ENCODE results near the gene LRRC27. TPM values are rescaled to one million over a fixed set of nuclear protein-coding genes. Genes with fewer than 3 reads are reported as not detected.
"Not testable (repeated sequence)": the region's sequence is repeated elsewhere in the genome, so short reads cannot be mapped to it uniquely, and the experiment has no call there.

The LRRC27 gene
- total RNA-seq, 1 donor from 2014 or later = 13.8 TPM

GRCh38 chr10:132313305-132313704 is 18.7 kb upstream of the LRRC27 start:
- Mint-ChIP-seq H3K4me3 (ENCODE audit: unreplicated experiment) (no peak overlapping the region), H3K27ac (ENCODE audit: unreplicated experiment) (no peak overlapping the region), H3K4me1 (ENCODE audit: low read depth, unreplicated experiment) (peaks cover 15% of the 10 kb centered on the region), H3K27me3 (ENCODE audit: unreplicated experiment) (peaks cover 10% of the 10 kb centered on the region), H3K9me3 (ENCODE audit: unreplicated experiment) (peaks cover 10% of the 10 kb centered on the region), H3K36me3 (ENCODE audit: unreplicated experiment) (peaks cover 22% of the 10 kb centered on the region)
- no peak for DNase-seq
- no peak for TF ChIP-seq CTCF (IDR thresholded peaks at IDR 0.05; ENCODE audit: partially characterized antibody, unreplicated experiment)

GRCh38 chr10:132313865-132314264 is 18.1 kb upstream of the LRRC27 start:
- Mint-ChIP-seq H3K9me3 (ENCODE audit: unreplicated experiment) (peaks cover 10% of the 10 kb centered on the region), H3K36me3 (ENCODE audit: unreplicated experiment) (peaks cover 22% of the 10 kb centered on the region), H3K4me1 (ENCODE audit: low read depth, unreplicated experiment) (peaks cover 15% of the 10 kb centered on the region), H3K27me3 (ENCODE audit: unreplicated experiment) (peaks cover 10% of the 10 kb centered on the region), H3K4me3 (ENCODE audit: unreplicated experiment) (no peak overlapping the region), H3K27ac (ENCODE audit: unreplicated experiment) (no peak overlapping the region)
- DNase-seq = no peak
- TF ChIP-seq CTCF (IDR thresholded peaks at IDR 0.05; ENCODE audit: partially characterized antibody, unreplicated experiment) = no peak

- Mint-ChIP-seq H3K27ac (ENCODE audit: unreplicated experiment) (no peak overlapping the region), H3K9me3 (ENCODE audit: unreplicated experiment) (peaks cover 10% of the 10 kb centered on the region), H3K27me3 (ENCODE audit: unreplicated experiment) (peaks cover 10% of the 10 kb centered on the region), H3K4me1 (ENCODE audit: low read depth, unreplicated experiment) (peaks cover 13% of the 10 kb centered on the region), H3K36me3 (ENCODE audit: unreplicated experiment) (peaks cover 22% of the 10 kb centered on the region), H3K4me3 (ENCODE audit: unreplicated experiment) (no peak overlapping the region)
- DNase-seq = no peak
- no peak for TF ChIP-seq CTCF (IDR thresholded peaks at IDR 0.05; ENCODE audit: partially characterized antibody, unreplicated experiment)
Measured at GRCh38 chr10:132314336-132314735, 17.7 kb upstream of the LRRC27 start.

- peaks cover 10% of the 10 kb centered on the region for H3K9me3 Mint-ChIP-seq (ENCODE audit: unreplicated experiment)
- H3K27ac Mint-ChIP-seq (ENCODE audit: unreplicated experiment); DNase-seq; H3K4me3 Mint-ChIP-seq (ENCODE audit: unreplicated experiment); H3K27me3 Mint-ChIP-seq (ENCODE audit: unreplicated experiment): not testable (repeated sequence)
- peaks cover 22% of the 10 kb centered on the region for H3K36me3 Mint-ChIP-seq (ENCODE audit: unreplicated experiment)
- peaks cover 14% of the 10 kb centered on the region for H3K4me1 Mint-ChIP-seq (ENCODE audit: low read depth, unreplicated experiment)
Measured at GRCh38 chr10:132314881-132315280, 17.1 kb upstream of the LRRC27 start.

- Mint-ChIP-seq H3K27me3 (ENCODE audit: unreplicated experiment) (peaks cover 7% of the 10 kb centered on the region), H3K9me3 (ENCODE audit: unreplicated experiment) (peaks cover 14% of the 10 kb centered on the region), H3K4me3 (ENCODE audit: unreplicated experiment) (no peak overlapping the region), H3K4me1 (ENCODE audit: low read depth, unreplicated experiment) (peaks cover 11% of the 10 kb centered on the region), H3K27ac (ENCODE audit: unreplicated experiment) (no peak overlapping the region), H3K36me3 (ENCODE audit: unreplicated experiment) (peaks cover 22% of the 10 kb centered on the region)
- no peak for DNase-seq
- no peak for TF ChIP-seq CTCF (IDR thresholded peaks at IDR 0.05; ENCODE audit: partially characterized antibody, unreplicated experiment)
Measured at GRCh38 chr10:132316133-132316532, 15.9 kb upstream of the LRRC27 start.

GRCh38 chr10:132317477-132317876 is 14.5 kb upstream of the LRRC27 start:
- H3K9me3 Mint-ChIP-seq (ENCODE audit: unreplicated experiment) = peaks cover 14% of the 10 kb centered on the region
- not testable (repeated sequence) for H3K27me3 Mint-ChIP-seq (ENCODE audit: unreplicated experiment); DNase-seq; H3K27ac Mint-ChIP-seq (ENCODE audit: unreplicated experiment); H3K4me3 Mint-ChIP-seq (ENCODE audit: unreplicated experiment)
- peaks cover 22% of the 10 kb centered on the region for H3K36me3 Mint-ChIP-seq (ENCODE audit: unreplicated experiment)
- H3K4me1 Mint-ChIP-seq (ENCODE audit: low read depth, unreplicated experiment) = peaks cover 14% of the 10 kb centered on the region
